NCI-H2107 (cell line): Measurements from ENCODE around the gene APBB3.
A peak's percentile ranks its signal among the peaks of the same experiment; 100 is the strongest.

ENCODE experiments used
- DNase-seq: peaks from one replicate; lab custom pipeline; 2025; lab: John Stamatoyannopoulos, UW

The APBB3 gene

DNA sequence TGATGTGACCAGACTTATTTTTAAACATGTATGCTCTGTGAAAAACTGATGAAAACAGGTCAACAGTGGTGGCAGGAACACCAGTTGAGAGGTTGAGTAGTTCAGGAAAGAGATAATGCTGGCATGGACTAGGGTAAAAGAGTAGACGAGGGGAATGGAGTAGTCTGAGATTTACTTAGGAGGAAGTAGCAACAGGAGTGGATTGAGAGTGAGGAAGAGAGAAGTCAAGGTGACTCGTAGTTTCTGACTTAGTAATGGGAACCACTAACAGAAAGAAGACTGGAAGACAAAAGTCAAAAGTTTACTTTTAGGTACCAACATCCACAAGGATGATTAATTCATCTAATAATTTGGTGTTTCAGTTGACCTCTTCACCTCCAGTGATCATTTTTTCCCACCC is 10.7 kb downstream of the APBB3 start:
- DNase-seq: no peak

DNA sequence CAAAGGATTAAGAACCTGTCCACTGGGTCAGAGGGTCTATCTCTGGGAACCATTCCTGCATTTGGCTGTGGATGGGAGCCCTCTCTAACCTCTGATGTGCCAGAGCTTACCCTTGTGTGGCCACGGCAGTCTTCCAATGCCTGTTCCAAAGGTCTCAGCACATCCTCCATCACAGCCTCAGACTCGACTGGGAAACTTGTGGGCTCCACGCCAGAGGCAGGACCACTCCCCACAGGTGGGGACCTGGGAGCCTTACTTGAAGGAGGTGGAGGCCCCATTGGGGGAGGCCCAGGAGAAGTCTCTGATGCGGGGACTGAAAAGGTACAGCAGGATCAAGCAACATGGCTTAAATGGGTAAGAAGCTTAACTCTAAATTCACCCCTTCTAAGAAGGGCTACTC is 12.5 kb downstream of the APBB3 start:
- DNase-seq: no peak

DNA sequence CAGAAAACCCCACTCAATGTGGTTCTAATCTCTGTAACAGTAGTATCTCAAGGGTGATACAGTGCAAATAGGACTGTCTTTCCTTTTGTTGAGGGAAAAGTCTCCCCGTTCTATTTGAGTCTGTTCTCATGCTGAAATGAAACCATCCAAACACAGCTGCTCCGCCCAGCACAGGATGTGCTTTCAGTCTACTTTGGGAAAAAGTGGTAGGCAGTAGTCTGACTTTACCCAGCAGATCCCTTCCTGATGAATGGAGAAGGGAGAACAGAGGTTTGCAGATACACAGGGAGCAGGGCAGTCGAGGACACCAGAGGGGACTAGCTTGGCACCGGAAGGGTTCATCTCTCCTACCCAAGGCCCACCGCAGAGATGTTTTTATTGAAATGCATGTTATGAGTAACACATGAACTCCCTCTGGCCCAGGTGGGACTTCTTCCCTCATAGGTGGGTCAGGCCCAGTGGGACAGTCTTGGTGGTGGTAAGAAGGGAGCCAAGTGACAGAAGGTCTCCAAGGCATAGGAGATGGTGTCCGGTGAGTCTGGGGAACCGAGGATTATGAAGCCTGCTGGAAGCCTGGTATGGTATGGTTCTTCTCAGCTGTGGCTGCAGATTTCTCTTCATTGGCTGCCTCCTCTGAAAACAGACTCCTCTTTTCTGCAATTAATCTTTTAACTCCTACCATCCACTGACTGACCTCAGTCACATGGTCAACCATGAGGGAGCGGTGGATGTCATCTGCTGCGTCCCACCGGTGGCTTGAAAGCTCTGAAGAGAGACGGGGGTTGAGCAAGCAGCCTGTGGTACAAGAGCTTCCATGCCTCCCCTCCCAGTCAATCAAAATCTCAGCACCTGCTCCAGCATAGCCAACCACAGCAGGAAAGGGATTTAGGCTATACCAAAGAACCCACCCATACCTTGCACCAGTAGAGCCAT is 14.0 kb downstream of the APBB3 start:
- no peak for DNase-seq

DNA sequence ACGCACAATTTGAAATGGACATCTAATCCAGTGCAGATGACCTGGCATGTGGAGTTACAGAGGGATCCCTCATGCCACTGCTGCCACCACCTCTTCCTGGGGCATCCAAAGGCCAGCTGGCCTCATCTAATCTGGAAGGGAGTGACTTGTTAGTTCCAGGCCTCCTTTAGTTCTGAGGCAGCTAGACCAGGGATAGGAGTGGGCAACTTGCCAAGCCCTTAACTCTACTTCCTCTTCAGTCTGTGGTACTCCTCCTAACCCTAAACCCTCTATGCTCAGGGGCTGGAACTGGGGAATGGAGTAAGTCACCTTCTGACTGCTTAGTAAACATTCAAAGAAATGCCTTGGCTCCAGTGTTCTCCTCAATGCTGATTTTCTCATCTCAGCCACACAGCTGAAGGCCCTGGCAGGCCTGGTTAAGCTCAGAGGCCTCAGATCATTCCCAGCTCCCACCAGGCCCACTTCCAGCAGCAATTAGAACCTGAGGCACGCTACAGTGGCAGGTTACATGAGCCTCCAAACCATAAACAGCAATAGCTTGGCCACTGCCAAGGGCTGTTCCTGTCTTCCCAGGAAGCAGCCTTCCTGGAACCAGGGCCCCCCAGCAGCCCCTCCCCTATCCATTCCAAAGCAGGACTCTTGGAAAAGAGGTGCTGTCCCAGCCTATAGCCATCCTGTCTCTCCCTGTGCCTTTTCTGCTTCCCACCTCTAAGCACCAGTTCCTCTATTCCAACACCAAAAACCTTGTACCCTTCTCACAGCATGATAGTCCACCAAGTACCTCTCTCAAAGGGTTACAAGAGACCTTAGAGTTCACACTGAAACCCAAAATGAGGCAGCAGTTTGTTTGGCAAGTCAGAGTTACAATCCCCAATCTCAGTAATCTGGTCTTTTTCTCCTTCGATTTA is 14.9 kb downstream of the APBB3 start:
- no peak for DNase-seq

DNA sequence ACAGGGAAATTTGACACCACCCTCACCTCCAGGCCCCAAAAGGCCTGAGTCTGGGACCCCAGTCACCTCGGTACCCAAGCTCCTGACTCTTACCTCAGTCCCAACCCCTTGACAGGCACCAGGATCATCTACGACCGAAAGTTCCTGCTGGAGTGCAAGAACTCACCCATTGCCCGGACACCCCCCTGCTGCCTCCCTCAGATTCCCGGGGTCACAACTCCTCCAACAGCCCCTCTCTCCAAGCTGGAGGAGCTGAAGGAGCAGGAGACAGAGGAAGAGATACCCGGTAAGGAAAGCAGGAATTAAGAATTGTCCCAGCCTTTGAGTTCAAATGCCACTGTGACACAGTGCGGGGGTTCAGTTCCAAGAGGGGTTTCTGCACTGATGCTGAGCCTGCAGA is 15.6 kb downstream of the APBB3 start:
- DNase-seq: no peak

DNA sequence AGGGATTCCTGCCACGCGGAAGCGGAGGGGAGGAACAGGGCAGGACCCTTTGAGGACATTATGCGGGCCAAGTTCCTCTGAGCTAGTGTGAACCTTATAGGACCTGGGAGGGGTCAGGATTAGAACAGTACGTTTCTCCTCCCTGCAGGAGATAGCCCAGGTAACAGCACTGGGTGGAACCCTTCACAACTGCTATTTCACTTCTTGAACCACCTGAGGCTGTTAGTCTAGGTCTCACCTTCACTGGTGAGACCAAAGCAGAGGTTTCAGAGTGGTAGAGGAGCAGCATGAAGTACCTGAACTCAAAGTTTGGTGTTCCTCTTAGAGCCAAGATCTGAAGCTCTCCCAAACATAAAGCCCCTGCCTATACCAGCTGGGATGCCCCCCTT is 16.1 kb downstream of the APBB3 start:
- DNase-seq: no peak

DNA sequence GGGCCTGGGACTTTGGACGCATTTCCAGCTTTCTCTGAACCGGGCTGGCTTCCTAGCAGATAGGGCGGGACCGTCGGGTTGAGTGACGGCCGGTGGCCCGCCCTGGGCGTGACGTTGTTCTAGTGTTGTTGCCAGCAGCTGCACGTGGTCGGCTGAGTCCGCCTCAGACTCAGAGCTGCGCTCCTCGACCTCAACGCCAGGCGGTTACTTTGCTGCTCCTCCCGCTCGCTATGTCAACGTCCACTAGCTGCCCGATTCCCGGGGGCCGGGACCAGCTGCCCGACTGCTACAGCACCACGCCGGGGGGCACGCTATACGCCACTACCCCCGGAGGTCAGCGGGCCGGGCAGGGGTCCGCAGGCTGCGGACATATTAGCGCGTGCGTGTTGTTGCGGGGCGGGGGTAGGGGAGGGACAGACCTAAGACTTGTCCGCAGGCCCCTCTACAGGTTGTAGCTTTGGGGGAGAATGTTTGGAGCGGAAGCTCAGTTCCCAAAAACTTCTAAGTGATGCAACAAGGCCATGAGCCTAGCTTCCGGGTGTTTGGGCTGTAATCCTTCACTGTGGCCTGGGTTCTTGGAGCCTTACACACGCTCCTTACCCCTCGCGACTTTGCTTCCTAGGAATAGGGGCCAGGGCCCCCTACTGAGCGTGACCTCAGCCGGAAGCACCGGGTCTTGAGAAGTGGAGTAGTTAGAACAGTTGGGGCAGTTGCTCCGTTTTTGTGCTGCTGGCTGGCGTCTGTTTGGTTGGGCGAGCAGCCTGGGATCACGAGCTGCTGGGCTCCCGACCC is 16.7 kb downstream of the APBB3 start, which contains the start of gene EIF4EBP3:
Gene EIF4EBP3 (plus strand): TSS at position 155 of the 792 bp plus-strand sequence. CDS start 76 bp downstream, at position 231.
- DNase-seq: peak; percentile 47

DNA sequence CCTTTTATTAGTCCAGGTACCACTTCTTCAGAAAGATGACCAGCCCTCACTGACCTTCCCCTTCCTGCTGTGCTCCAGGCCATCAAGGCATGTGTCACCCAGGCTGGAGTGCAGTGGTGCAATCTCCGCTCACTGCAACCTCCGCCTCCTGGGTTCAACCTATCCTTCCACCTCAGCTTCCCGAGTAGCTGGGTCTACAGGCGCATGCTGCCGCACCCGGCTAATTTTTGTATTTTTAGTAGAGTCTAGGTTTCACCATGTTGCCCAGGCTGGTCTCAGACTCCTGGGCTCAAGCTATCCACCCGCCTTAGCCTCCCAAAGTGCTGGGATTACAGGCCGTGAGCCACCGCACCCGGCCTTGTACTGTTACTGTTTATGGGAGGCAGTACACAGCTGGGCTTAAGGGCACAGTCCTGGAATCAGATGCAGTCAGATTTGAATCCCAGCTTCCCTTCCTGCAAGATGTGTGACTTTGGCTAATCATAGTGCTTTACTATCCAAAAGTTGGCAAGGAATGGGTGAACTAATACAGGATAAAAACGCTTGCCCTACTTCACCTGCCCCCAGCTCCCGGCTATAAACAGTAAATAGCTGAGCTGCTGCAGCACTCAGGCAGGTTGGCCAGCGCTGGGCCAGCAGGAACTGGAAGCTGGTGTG is 17.4 kb downstream of the APBB3 start:
- no peak for DNase-seq

DNA sequence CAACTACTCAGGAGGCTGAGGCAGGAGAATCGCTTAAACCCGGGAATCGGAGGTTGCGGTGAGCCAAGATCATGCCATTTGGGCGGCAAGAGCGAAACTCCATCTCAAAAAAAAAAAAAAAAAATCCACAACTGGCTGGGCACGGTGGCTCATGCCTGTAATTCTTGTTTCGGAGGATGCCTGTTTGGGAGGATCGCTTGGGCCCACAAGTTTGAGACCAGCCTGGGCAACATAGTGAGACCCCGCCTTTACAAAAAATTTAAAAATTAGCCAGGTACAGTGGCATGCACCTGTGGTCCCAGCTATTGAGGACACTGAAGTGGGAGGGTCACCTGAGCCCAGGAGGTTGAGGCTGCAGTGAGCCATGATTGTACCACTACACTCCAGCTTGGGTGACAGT is 18.8 kb downstream of the APBB3 start:
- DNase-seq: no peak

DNA sequence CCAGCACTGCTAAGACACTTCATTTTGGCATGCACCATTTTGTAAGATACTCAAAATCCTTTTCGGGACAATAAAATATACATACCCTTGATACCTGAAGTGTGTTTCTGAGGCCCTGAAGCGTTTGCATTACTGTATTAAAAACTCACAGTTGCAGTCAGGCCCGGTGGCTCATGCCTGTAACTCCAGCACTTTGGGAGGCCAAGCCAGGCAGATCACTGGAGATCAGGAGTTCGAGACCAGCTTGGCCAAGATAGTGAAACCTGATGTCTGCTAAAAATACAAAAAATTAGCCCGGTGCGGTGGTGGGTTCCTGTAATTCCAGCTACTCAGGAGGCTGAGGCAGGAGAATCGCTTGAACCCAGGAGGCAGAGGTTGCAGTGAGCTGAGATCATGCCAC is 19.4 kb downstream of the APBB3 start:
- no peak for DNase-seq

DNA sequence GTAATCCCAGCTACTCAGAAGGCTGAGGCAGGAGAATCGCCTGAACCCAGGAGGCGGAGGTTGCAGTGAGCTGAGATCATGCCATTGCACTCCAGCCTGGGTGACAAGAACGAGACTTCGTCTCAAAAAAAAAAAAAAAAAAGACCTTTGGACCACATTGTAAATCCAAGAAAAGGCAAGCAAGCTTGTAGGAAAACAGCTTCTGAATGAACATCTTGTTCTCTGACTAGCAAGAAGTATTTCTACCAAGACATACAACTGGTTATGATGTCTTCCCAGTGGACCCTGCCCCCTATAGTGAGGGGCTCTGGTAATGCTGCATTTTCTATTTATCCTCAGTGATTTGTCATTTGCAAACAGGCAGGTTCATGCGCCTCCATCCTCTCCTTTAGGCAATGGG is 21.4 kb downstream of the APBB3 start:
- DNase-seq: no peak

DNA sequence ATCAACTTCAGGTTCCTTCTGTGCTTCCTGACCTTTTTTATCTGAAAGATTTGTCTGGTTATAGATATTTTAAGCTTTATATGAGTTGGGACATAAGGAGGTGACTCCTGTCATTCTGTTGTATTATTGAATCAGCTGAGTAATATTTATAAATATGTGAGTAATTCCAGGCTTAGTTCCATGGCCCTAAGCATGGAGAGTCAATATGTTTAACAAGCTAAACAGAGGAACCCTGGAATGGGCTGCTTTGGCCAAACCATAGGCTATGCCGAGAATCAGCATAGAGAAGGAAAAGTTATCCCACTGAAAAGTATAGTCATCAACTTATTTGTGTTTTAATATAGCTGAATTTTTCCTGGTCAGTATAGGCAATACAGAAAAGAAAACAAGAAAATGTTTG is 24.2 kb downstream of the APBB3 start:
- no peak for DNase-seq

DNA sequence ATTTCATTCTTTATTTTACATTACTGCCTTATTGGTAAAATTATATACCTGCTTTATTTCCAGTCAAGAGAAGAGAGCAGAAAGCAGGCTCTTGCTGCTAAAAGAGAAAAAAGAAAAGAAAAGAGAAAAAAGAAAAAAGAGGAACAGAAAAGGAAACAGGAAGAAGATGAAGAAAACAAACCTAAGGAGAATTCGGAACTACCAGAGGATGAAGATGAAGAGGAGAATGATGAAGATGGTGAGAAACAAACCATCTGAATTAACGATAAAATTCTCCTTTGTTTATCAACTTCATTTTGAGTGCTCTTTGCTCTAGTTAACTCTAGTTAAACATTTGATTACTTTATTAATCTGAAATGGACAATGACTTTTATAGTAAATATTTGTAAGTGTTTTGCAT is 40.4 kb downstream of the APBB3 start:
- no peak for DNase-seq

DNA sequence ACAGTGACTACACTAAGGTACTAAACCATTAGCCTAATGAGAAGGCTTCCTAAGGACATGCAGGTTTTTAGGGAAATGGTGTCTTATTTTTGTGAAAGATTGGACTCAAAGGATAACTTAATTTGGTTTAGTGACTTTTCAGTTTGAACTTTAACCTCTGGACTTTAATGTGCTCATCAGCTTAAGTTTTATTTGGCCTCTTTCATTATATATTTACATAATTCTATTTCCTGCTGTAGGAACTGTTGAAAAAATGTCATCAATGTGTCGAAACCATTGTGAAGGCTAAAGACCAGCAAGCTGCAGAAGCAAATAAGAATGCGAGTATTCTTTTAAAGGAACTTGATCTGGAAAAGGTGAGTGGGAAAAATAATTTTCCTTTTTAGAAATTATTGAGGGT is 51.3 kb downstream of the APBB3 start:
- DNase-seq: no peak

DNA sequence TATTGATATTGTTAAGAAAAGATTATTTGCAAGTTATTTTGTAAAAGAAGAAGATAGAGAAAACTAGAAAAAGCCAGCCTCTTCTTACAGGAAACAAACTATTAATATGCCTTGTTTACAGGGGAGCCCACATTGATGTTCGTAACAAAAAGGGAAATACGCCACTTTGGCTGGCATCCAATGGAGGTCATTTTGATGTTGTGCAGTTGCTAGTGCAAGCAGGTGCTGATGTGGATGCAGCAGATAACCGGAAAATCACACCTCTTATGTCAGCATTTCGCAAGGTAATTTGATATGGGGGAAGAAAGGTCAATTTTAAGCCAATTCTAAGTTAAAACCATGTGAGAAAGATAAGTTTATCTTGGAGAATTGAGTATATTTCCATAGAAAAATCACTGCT is 54.5 kb downstream of the APBB3 start:
- no peak for DNase-seq
